DMS 273 (cell line): ENCODE measurements around the gene SIKE1.
"Not testable (repeated sequence)": the region's sequence is repeated elsewhere in the genome, so short reads cannot be mapped to it uniquely, and the experiment has no call there.

Experiments
- DNase-seq: peaks from one replicate; lab custom pipeline; 2025; ENCODE audit not compliant: unreplicated experiment; lab: John Stamatoyannopoulos, UW

The SIKE1 gene

DNA sequence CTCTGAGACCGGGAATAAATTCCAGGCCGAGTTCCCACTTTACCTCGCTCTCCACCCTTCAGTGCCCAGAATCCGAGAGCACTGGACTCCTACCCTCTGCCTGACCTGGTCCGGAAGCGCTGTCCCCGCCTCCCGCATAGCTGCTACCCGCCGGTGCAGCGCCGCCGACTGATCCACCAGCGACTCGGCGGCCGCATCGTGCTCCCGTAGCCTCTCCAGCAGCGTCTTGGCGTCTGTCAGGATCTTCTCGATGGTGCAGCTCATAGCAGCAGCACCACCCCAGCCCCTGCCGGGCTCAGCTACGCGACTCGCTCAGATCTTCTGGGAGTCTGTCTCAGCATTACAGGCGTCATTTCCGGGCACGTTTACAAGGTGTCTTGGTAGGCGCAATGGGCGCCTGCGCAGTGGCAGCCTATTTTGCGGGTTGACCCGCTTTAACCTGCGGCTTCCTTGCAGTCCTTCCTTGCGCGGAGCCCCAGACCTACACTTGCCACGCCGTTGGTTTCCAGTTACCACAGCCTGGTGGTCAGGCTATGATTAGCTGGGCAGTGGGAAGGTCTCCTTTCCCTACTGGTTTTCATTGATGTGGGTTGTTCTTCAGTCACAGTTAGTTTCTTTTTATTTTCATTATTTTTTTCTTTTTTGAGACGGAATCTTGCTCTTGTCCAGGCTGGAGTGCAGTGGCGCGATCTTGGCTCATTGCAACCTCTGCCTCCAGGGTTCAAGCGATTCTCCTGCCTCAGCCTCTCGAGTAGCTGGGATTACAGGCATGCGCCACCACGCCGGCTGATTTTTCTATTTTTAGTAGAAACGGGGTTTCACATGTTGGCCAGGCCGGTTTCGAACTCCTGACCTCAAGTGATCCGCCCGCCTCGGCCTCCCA lies at the start of gene SIKE1:
Gene SIKE1, minus strand, starts transcription at position 342 of the 883 bp plus-strand sequence. Its CDS starts 78 bp downstream, at position 264.
- DNase-seq, result peak; percentile 98

DNA sequence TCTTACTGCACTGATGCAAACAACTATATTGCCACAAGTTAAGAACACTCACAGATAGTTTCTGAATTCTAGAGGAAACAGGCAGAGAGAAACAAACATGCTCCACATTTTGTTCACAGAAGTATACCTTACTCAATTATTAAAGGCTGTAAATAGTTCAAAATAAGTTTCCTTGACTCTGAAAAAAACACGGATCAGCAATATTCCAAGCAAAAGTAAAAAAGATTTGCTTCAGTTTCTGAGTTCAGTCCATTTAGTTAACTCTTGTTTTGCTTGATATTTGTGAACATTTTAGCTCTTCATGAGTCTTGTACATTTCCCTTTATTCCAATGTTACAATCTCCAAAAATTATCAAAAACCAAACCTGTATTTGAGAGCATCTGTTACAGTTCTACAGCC lies 49.6 kb upstream of the SIKE1 start:
- not testable (repeated sequence) for DNase-seq

DNA sequence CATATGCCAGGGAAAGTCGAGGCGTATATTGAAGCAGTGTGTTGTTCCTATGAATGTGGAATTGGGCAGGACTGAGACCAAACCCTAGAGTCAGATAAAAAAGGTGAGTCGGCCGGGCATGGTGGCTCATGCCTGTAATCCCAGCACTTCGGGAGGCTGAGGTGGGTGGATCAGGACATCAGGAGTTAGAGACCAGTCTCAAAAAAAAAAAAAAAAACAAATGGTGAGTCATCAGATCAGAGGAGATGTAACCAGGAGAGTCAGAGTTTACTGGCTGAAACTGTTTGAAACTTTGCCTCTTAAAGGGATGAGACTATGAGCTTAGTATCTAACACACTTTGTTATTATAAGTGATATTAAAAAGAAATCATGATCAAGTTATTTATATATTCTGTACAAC lies 47.8 kb upstream of the SIKE1 start:
- no peak for DNase-seq

DNA sequence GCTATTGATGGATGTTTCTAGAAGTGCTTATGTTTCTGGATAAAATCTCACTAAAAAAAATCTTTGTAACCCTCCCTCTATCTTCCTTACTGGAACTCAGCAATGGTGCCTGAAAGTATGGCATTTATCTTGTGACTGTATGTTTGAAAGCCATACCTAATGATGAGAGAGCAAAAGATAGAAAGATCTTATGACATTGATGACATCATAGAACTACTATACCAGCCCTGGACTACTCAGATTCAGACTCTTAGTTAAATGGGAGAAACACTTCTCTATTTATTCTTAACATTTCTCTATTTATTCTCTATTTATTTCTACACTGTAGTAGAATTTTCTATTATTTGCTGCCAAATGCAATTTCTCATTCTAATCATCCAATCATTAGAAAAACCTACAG lies 41.5 kb upstream of the SIKE1 start:
- no peak for DNase-seq

DNA sequence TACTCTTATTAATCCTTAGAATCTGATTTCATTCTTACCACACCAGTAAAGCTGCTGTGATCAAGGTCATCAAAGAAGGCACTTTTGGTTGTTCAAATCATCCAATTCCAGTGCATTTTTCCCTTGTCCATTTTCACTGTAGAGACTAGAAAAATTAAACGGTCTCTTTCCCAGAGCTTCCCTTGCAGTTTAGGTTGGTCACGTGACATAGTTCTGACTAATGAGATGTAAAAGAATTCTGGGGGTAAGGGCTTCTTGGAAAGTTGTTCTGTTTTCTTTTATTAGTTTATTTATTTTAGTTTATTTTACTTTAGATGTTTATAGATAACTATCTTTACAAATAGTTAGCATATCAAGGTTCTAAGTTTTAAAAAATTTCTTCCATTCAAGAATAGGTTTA lies 39.9 kb upstream of the SIKE1 start:
- DNase-seq, result no peak

DNA sequence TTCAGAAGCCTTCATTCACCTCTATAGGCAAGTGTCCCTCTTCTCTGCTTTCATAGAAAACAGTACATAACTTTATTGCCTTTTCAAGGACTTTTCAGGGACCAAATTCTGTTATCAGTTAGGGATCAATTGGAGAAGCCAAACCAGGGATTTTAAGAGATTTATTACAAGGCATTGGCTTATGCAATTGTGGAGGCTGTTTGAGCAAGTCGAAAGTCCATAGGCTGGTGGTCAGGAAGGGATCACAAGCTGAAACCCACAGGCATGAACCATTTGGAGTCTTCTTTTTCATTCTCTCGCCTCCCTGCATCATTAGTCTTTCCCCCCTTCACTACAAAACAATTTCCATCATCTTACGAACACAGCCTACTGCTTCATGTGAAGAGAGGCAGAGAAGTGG lies 39.4 kb upstream of the SIKE1 start:
- no peak for DNase-seq

DNA sequence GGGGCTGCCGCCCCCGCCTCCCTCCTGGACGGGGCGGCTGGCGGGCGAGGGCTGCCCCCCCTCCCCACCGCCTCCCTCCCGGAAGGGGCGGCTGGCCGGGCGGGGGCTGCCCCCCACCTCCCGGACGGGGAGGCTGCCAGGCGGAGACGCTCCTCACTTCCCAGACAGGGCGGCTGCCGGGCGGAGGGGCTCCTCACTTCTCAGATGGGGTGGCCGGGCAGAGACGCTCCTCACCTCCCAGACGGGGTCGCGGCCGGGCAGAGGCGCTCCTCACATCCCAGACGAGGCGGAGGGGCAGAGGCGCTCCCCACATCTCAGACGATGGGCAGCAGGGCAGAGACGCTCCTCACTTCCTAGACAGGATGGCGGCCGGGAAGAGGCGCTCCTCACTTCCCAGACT lies 24.0 kb upstream of the SIKE1 start:
- DNase-seq, result not testable (repeated sequence)

DNA sequence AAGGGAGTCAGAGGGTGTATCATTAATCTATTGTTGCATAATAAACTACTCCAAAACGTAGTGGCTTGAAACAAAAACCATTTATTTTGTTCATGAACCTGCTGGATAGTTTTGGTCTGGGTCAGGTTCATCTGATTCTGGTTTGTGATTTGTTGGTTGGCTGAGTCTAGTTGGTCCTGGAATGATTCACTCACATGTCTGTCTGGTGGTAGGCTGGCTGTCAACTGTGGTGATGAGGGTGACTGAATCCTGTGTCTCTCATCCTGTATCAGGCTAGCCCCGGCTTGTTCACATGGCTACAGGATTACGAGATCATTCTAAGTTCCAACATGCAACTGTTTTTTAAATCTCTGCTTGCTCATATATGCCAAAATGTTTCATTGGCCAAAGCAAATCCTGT lies 22.5 kb upstream of the SIKE1 start:
- DNase-seq, result no peak

DNA sequence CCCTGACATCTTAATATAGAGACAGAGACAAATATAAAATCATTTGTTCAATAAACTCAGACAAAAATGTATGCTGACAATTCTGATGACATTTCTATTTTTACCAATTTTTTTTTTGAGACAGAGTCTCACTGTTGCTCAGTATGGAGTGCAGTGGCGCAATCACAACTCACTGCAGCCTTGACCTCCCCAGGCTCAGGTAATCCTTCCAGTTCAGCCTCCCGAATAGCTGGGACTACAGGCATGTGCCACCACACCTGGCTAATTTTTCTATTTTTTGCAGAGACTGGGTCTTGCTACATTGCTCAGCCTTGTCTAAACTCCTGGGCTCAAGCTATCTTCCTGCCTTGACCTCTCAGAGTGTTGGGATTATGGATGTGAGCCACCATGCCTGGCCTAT lies 13.6 kb upstream of the SIKE1 start:
- no peak for DNase-seq

DNA sequence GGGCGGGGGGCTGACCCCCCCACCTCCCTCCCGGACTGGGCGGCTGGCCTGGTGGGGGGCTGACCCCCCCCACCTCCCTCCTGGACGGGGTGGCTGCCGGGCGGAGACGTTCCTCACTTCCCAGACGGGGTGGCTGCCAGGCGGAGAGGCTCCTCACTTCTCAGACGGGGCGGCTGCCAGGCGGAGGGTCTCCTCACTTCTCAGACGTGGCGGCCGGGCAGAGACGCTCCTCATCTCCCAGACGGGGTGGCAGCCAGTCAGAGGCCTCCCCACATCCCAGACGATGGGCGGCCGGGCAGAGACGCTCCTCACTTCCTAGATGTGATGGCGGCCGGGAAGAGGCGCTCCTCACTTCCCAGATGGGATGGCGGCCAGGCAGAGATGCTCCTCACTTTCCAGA lies 10.1 kb upstream of the SIKE1 start:
- DNase-seq, result not testable (repeated sequence)

DNA sequence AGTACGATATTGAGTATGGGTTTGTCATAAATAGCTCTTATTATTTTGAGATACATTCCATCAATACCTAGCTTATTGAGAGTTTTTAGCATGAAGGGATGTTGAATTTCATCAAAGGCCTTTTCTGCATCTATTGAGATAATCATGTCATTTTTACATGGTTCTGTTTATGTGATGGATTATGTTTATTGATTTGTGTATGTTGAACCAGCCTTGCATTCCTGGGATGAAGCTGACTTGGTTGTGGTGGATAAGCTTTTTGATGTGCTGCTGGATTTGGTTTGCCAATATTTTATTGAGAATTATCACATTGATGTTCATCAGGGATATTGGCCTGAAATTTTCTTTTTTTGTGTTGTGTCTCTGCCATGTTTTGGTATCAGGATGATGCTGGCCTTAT lies 6.0 kb upstream of the SIKE1 start:
- DNase-seq, result not testable (repeated sequence)

DNA sequence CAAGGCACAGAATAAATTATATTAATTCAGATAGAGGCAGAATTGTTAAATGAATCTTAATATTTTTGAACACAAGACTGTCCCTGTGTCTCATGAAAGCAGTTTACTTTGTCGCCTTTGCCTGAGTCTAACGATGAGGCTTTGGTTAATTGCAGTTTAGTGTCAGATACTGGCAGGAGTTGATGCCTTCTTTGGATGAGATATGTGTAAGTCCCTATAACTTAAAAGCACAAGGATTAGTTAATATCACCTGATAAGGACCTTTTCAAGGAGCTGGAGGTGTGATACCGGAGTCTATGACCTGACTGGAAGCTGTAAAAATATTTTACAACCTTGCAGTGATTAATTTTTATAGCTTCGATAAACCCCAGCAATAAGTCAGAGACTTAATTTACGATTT lies 2.0 kb upstream of the SIKE1 start:
- DNase-seq, result no peak

DNA sequence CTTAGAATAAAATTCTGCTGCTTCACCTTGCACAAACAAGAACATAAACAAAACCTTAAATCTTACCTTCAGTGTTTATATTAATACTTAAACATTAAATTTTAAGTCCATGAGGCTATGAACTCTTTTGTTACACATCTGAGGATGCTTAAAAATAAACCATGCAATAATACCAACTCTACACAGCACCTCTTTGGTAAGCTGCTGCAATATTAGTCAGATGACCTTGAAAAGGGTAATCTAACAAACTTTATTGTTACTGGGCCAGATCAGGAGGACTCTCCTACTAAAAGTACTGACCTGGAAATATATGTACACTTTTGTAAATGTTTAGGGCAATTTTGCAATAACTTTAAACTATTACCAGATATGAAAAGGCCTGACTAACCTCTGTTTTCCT lies 763 bp downstream of the SIKE1 start:
- no peak for DNase-seq

DNA sequence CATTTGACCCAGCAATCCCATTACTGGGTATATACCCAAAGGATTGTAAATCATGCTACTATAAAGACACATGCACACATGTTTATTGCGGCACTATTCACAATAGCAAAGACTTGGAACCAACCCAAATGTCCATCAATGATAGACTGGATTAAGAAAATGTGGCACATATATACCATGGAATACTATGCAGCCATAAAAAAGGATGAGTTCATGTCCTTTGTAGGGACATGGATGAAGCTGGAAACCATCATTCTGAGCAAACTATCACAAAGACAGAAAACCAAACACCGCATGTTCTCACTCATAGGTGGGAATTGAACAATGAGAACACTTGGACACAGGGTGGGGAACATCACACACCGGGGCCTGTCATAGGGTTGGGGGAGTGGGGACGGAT lies 3.8 kb downstream of the SIKE1 start:
- DNase-seq, result not testable (repeated sequence)

DNA sequence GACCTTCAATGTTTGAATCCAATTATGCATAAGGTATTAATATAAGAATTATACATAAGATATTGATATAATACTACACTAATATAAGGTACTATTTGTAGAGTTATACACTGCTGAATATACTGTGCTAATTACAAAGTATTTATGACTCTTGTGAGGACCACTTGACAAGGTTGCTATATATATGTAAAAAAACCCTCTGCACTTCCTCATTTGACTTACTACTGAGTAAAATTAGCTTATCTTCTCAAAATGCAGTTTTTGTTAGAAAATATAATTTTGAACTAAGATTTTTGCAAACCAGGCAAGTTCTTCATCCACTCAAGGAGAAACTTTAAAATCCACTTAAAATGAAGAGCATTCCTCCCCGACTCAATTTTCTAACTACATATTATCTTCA lies 8.5 kb downstream of the SIKE1 start:
- no peak for DNase-seq

DNA sequence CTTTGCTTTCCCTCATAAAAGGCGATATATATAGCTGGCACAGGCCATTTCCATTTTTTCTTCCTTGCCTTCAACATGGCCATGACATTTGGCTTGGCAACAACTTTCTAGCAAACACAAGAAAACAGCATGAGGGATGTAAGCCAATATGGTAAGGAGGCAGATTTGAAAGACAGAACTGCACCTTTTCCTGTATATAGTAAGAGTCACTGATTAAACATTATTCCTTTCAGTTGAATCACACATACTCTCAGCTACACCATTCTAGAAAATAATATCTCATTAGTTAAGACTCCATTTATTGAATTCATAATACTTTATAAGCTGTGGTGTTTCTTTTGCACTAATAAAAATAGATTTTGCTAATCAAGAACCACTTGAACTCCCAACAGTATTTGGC lies 9.5 kb downstream of the SIKE1 start:
- no peak for DNase-seq

DNA sequence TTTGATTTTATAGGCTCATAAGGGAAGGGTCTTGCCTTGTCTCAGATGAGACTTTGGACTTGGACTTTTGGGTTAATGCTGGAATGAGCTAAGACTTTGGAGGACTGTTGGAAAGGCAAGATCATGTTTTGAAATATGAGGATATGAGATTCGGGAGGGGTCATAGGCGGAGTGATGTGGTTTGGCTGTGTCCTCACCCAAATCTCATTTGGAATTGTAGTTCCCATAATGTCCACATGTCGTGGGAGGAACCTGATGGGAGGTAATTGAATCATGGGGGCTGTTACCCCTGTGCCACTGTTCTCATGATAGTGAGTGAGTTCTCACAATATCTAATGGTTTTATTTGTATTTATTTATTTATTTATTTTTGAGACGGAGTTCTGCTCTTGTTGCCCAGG lies 15.8 kb downstream of the SIKE1 start:
- DNase-seq, result peak; percentile 24

DNA sequence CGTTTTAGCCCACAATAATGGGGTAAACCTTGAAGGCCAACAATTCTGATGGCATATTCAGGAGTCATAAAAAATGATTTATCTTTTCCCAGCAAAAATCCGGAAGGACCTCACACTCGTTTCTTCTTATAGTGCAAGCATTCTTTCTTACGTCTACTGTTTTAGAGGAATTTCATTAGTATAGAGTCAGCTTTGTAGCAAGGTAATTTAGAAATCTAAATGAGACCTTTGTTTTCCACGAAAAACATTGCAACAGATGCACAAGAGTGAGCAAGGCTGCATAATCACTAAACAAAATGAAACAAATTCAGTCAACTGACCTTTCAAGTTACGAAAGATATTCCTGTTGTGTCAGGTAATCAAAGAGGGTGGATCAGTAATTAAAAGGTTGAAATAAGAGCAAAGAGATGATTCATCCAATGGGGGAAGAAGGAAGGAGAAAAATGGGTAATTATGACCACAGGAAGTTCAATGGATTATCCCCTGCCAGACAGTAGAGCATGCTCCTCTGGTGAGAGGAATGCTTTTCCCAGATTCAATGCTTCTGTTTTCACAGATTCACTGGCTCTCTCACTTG lies 22.1 kb downstream of the SIKE1 start:
- no peak for DNase-seq

DNA sequence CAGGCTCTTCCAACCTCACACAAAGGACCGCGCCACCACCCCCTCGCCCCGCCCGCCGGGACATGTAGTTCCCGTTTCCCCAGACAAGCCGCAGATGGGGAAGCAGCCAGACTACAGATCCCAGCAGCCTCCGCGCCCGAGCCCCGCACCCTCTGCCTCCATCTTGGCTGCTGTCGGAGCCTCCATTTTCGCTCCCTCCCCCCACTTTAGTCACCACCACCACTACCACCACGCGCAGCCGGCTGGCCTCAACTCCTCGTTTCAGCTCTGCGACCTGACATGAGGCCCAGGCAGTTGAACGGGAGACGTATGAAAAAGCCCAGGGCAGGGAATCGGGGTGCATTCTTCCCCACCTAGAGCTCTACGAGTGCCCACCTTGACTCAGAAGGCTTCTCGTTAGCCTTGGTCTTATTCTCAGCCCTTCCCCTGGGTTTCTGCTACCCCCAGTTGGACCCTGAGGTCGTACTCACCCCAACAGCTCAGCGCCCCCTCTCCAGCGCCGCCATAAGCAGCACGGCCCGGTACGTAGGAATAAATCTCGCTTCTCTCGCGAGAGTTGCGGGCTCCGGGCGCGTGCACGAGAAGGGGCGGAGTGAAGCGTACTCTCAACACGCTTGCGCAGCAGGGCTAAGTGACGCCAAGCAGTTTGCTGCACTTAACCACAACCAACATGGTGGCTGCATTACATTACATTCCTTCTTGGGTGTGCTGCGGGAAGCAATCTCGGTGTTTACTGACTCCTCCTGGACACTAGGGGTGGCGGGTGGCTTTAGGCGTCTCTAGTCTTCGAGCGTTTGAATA lies 22.8 kb downstream of the SIKE1 start, which contains the start of gene CSDE1:
Gene CSDE1, minus strand, starts transcription at position 530 of the 801 bp plus-strand sequence. CDS start 18,094 bp downstream, outside the sequence.
- DNase-seq, result peak; percentile 99

DNA sequence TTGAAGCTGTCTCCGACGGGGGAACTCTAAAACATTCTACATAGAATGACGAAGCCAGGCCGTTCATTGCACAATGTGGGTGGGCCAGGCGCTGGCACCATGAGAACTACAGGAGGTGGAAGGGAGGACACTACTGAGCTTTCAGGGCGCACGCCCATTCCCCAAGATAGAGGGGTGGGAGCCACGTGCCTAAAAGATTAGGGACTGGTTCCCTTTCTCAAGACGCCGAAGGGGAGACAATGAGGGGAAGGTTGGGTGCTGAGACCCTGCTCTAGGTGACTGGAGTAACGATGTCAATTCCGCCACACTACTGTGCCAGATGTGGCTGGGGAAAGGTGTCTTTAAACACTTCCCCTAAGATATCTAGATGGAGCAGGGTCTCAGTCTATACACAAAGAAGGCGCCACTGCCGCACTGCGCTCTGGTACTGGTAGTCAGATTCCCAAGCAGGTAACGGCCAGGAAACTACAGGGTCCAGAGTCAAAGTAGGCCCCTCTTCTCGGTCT lies 23.5 kb downstream of the SIKE1 start:
- peak; percentile 55 for DNase-seq
